ENCODE results near the gene NOSIP.
A peak's percentile ranks its signal among the peaks of the same experiment; 100 is the strongest.

NOSIP gene

GRCh38 chr19:49556412-49557398 is 23.7 kb downstream of the NOSIP start:
- Histone ChIP-seq H3K9me3 (ENCODE audit: control insufficient read depth, insufficient read depth, low read length) (no peaks in the 10 kb centered on the region), H3K9ac (ENCODE audit: low read depth, low read length) (peak overlapping the region; percentile 73), H3K36me3 (ENCODE audit: control insufficient read depth, insufficient read depth, low read length) (peaks cover 52% of the 10 kb centered on the region), H3K4me1 (ENCODE audit: control insufficient read depth, insufficient read depth, low read length) (peaks cover 12% of the 10 kb centered on the region), H3K27ac (ENCODE audit: low read depth, low read length) (peak overlapping the region; percentile 72), H3K4me3 (ENCODE audit: low read depth, low read length) (peak overlapping the region; percentile 54), H3K27me3 (ENCODE audit: control insufficient read depth, insufficient read depth, low read length) (no peaks in the 10 kb centered on the region)

GRCh38 chr19:49555600-49556411 is 24.6 kb downstream of the NOSIP start:
- peak overlapping the region; percentile 72 for H3K27ac ChIP-seq (ENCODE audit: low read depth, low read length)
- peak overlapping the region; percentile 54 for H3K4me3 ChIP-seq (ENCODE audit: low read depth, low read length)
- H3K9me3 ChIP-seq (ENCODE audit: control insufficient read depth, insufficient read depth, low read length): no peaks in the 10 kb centered on the region
- peaks cover 12% of the 10 kb centered on the region for H3K4me1 ChIP-seq (ENCODE audit: control insufficient read depth, insufficient read depth, low read length)
- H3K36me3 ChIP-seq (ENCODE audit: control insufficient read depth, insufficient read depth, low read length): peaks cover 52% of the 10 kb centered on the region
- peak overlapping the region; percentile 73 for H3K9ac ChIP-seq (ENCODE audit: low read depth, low read length)
- H3K27me3 ChIP-seq (ENCODE audit: control insufficient read depth, insufficient read depth, low read length): no peaks in the 10 kb centered on the region

DNA sequence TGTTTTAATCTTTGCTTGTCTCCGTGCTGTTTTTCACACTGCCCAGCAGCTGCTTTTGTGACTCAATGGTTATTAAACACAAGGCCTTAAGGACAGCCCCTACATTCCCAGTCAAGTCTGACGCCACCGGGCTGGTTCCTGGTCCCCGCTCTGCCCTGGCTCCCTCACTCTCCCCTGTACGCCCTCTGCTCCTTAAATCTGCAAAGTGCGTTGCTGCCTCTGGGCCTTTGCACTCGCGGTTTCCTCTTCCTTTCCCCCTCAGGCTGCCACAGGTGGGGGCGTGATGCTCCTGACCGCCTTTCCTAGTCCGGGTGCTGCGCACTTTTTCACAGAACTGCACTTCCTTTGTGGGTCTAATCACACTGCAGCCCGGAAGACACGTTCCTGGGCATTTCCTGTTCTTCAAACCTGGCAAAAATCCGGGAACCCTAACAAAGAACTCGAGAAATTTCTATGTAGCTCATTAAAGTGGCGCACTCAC is 25.6 kb downstream of the NOSIP start:
- Histone ChIP-seq H3K27ac (ENCODE audit: low read depth, low read length) (no peak overlapping the region), H3K9ac (ENCODE audit: low read depth, low read length) (no peak overlapping the region), H3K36me3 (ENCODE audit: control insufficient read depth, insufficient read depth, low read length) (peaks cover 44% of the 10 kb centered on the region), H3K4me3 (ENCODE audit: low read depth, low read length) (no peak overlapping the region), H3K9me3 (ENCODE audit: control insufficient read depth, insufficient read depth, low read length) (no peaks in the 10 kb centered on the region), H3K4me1 (ENCODE audit: control insufficient read depth, insufficient read depth, low read length) (peaks cover 12% of the 10 kb centered on the region), H3K27me3 (ENCODE audit: control insufficient read depth, insufficient read depth, low read length) (no peaks in the 10 kb centered on the region)

DNA sequence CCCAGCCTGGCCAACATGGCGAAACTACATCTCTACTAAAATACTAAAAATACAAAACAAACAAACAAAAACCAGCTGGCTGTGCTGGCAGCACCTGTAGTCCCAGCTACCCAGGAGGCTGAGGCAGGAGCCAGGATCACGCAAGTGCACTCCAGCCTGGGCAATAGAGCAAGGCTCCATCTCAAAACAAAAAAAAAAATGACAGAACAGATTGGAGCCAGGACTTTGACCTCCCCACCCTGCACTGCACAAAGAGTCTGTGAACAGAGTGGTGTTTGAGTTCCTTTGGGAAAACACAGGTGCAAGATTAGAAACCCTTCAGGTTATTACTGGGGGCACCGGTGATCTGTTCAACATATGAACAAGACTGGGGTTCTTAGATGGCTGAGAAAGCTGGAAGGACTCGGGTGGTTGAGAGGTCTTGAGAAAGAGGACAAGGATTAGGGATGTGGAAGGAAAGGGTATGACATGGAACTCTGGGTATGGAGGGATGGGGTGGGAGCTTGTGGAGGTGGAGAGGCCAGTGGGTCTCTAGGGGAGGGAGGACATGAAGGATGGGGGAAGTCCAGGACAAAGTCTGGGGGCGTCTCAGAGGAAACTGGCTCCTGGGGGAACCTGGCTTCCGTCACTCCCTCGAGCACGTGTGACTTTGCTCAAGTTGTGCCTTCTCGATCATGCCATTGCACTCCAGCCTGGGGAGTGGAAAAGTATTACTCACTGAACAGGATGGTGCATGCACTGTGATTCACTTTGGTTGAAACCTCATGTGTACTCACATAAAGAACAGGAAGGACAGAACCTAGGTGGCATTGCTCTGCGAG is 26.7 kb downstream of the NOSIP start:
- no peak overlapping the region for H3K27ac ChIP-seq (ENCODE audit: low read depth, low read length)
- H3K9me3 ChIP-seq (ENCODE audit: control insufficient read depth, insufficient read depth, low read length): no peaks in the 10 kb centered on the region
- H3K9ac ChIP-seq (ENCODE audit: low read depth, low read length): no peak overlapping the region
- no peaks in the 10 kb centered on the region for H3K27me3 ChIP-seq (ENCODE audit: control insufficient read depth, insufficient read depth, low read length)
- H3K36me3 ChIP-seq (ENCODE audit: control insufficient read depth, insufficient read depth, low read length): peaks cover 33% of the 10 kb centered on the region
- no peak overlapping the region for H3K4me3 ChIP-seq (ENCODE audit: low read depth, low read length)
- H3K4me1 ChIP-seq (ENCODE audit: control insufficient read depth, insufficient read depth, low read length): peaks cover 12% of the 10 kb centered on the region

DNA sequence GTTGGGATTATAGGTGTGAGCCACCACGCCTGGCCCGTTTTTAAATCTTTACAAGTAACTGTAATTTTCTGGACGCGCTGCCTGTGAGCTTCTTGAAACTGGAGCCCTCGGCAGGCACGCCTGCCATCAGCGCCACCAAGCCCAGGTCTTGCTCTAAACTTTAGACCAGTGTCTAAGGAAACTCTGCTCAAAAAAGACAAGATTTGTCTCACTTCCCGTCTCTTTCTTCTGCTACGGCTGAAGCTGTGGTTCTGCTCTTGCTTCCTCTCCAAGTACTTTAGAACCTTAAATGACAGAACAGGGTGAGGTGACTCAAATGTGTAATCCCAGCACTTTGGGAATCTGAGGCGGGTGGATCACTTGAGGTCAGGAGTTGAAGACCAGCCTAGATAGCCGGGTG is 27.6 kb downstream of the NOSIP start:
- no peaks in the 10 kb centered on the region for H3K9me3 ChIP-seq (ENCODE audit: control insufficient read depth, insufficient read depth, low read length)
- no peak overlapping the region for H3K9ac ChIP-seq (ENCODE audit: low read depth, low read length)
- H3K27me3 ChIP-seq (ENCODE audit: control insufficient read depth, insufficient read depth, low read length): no peaks in the 10 kb centered on the region
- H3K4me3 ChIP-seq (ENCODE audit: low read depth, low read length): no peak overlapping the region
- no peak overlapping the region for H3K27ac ChIP-seq (ENCODE audit: low read depth, low read length)
- peaks cover 12% of the 10 kb centered on the region for H3K4me1 ChIP-seq (ENCODE audit: control insufficient read depth, insufficient read depth, low read length)
- H3K36me3 ChIP-seq (ENCODE audit: control insufficient read depth, insufficient read depth, low read length): peaks cover 25% of the 10 kb centered on the region

DNA sequence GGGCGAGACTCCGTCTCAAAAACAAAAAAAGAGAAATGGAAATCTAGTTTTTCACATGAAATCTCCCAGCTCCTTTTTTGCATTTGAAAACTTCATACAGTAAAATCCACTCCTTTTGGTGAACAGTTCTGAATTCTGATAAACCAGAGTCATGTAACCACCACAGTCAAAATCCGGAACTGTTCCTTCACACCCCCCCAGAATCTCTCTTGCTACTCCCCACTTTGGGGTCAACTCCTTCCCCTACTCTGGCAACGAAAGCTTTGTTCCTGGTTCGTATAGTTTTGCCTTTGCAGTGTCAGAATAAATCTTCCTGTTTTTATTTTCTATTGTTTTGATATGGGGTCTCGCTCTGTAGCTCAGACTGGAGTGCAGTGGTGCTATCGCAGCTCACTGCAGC is 28.8 kb downstream of the NOSIP start:
- Histone ChIP-seq H3K4me1 (ENCODE audit: control insufficient read depth, insufficient read depth, low read length) (peaks cover 7% of the 10 kb centered on the region; the same call in 1 of the 2 replicates), H3K27ac (ENCODE audit: low read depth, low read length) (no peak overlapping the region), H3K36me3 (ENCODE audit: control insufficient read depth, insufficient read depth, low read length) (peaks cover 18% of the 10 kb centered on the region), H3K4me3 (ENCODE audit: low read depth, low read length) (no peak overlapping the region), H3K9ac (ENCODE audit: low read depth, low read length) (no peak overlapping the region), H3K27me3 (ENCODE audit: control insufficient read depth, insufficient read depth, low read length) (no peaks in the 10 kb centered on the region), H3K9me3 (ENCODE audit: control insufficient read depth, insufficient read depth, low read length) (no peaks in the 10 kb centered on the region)

GRCh38 chr19:49549045-49549444 is 31.3 kb downstream of the NOSIP start:
- no peak overlapping the region for H3K4me3 ChIP-seq (ENCODE audit: low read depth, low read length)
- peaks cover 5% of the 10 kb centered on the region for H3K36me3 ChIP-seq (ENCODE audit: control insufficient read depth, insufficient read depth, low read length)
- H3K9me3 ChIP-seq (ENCODE audit: control insufficient read depth, insufficient read depth, low read length): no peaks in the 10 kb centered on the region
- no peaks in the 10 kb centered on the region for H3K27me3 ChIP-seq (ENCODE audit: control insufficient read depth, insufficient read depth, low read length)
- H3K27ac ChIP-seq (ENCODE audit: low read depth, low read length): no peak overlapping the region
- H3K4me1 ChIP-seq (ENCODE audit: control insufficient read depth, insufficient read depth, low read length): peaks cover 3% of the 10 kb centered on the region; the same call in 1 of the 2 replicates
- no peak overlapping the region for H3K9ac ChIP-seq (ENCODE audit: low read depth, low read length)

GRCh38 chr19:49546825-49547565 is 33.4 kb downstream of the NOSIP start:
- Histone ChIP-seq H3K27ac (ENCODE audit: low read depth, low read length) (peak overlapping the region; percentile 57), H3K4me1 (ENCODE audit: control insufficient read depth, insufficient read depth, low read length) (peaks cover 3% of the 10 kb centered on the region; the same call in 1 of the 2 replicates), H3K9me3 (ENCODE audit: control insufficient read depth, insufficient read depth, low read length) (no peaks in the 10 kb centered on the region), H3K27me3 (ENCODE audit: control insufficient read depth, insufficient read depth, low read length) (no peaks in the 10 kb centered on the region), H3K36me3 (ENCODE audit: control insufficient read depth, insufficient read depth, low read length) (peaks cover 3% of the 10 kb centered on the region; the same call in 1 of the 2 replicates), H3K4me3 (ENCODE audit: low read depth, low read length) (peak overlapping the region; percentile 41; the same call in 1 of the 2 replicates), H3K9ac (ENCODE audit: low read depth, low read length) (no peak overlapping the region)

- Histone ChIP-seq H3K4me3 (ENCODE audit: low read depth, low read length) (no peak overlapping the region), H3K9me3 (ENCODE audit: control insufficient read depth, insufficient read depth, low read length) (no peaks in the 10 kb centered on the region), H3K9ac (ENCODE audit: low read depth, low read length) (no peak overlapping the region), H3K36me3 (ENCODE audit: control insufficient read depth, insufficient read depth, low read length) (peaks cover 7% of the 10 kb centered on the region; the same call in 1 of the 2 replicates), H3K27ac (ENCODE audit: low read depth, low read length) (no peak overlapping the region), H3K27me3 (ENCODE audit: control insufficient read depth, insufficient read depth, low read length) (no peaks in the 10 kb centered on the region), H3K4me1 (ENCODE audit: control insufficient read depth, insufficient read depth, low read length) (peaks cover 3% of the 10 kb centered on the region; the same call in 1 of the 2 replicates)
Measured at GRCh38 chr19:49544154-49544553, 36.2 kb downstream of the NOSIP start.
